ENCODE data around the gene ARRB1. TPM values are rescaled to one million over a fixed set of nuclear protein-coding genes. Genes with fewer than 3 reads are reported as not detected.

ARRB1 gene
- total and polyA plus RNA-seq, 2 of the 13 experiments (the other 11 are each of a cell fraction or from before 2014, with no cell fraction given) = 22.5 to 35.7 TPM

GRCh38 chr11:75399344-75400145 is 48.1 kb upstream of the ARRB1 start, which contains the start of gene RPS3 (continued):
- TF ChIP-seq MLXIP (CRISPR knock-in tag; IDR thresholded peaks at IDR 0.05; ENCODE audit: borderline replicate concordance) = no peak
- peak; percentile 95 for TF ChIP-seq ZNF501 (CRISPR knock-in tag; IDR thresholded peaks at IDR 0.05)
- TF ChIP-seq ZSCAN9 (CRISPR knock-in tag; IDR thresholded peaks at IDR 0.05; ENCODE audit: borderline replicate concordance) = peak; percentile 88
- TF ChIP-seq REXO4 (CRISPR knock-in tag; IDR thresholded peaks at IDR 0.05; ENCODE audit: borderline replicate concordance) = no peak
- no peak for TF ChIP-seq SOX6 (IDR thresholded peaks at IDR 0.05)
- TF ChIP-seq SOX6 (CRISPR knock-in tag; IDR thresholded peaks at IDR 0.05) = peak; percentile 81
- TF ChIP-seq ZNF605 (CRISPR knock-in tag; IDR thresholded peaks at IDR 0.05) = peak; percentile 95; the same call in 1 of the 2 replicates
- peak; percentile 42; the same call in 1 of the 2 replicates for TF ChIP-seq CHD2 (IDR thresholded peaks at IDR 0.05; ENCODE audit: low read depth, low read length)
- no peak; the same call in 1 of the 2 replicates for TF ChIP-seq ELK4 (CRISPR knock-in tag; IDR thresholded peaks at IDR 0.05; ENCODE audit: borderline replicate concordance)
- TF ChIP-seq TFAP4 (IDR thresholded peaks at IDR 0.05; ENCODE audit: borderline replicate concordance, low read depth) = peak; percentile 16; the same call in 1 of the 2 replicates
- TF ChIP-seq AGO1 (IDR thresholded peaks at IDR 0.05; ENCODE audit: low read depth, low read length, poor library complexity, severe bottlenecking) = peak; percentile 40
- no peak for TF ChIP-seq ZNF3 (CRISPR knock-in tag; IDR thresholded peaks at IDR 0.05)
- peak; percentile 79 for TF ChIP-seq BATF2 (CRISPR knock-in tag; IDR thresholded peaks at IDR 0.05)
- peak; percentile 91 for TF ChIP-seq ZBTB25 (CRISPR knock-in tag; IDR thresholded peaks at IDR 0.05)
- no peak for TF ChIP-seq HDAC6 (IDR thresholded peaks at IDR 0.05; ENCODE audit: low read depth, low read length)
- TF ChIP-seq HIC2 (CRISPR knock-in tag; IDR thresholded peaks at IDR 0.05; ENCODE audit: low read depth) = peak; percentile 56; the same call in 1 of the 2 replicates
- peak; percentile 93 for TF ChIP-seq EED (CRISPR knock-in tag; IDR thresholded peaks at IDR 0.05)
- TF ChIP-seq ZNF766 (CRISPR knock-in tag; IDR thresholded peaks at IDR 0.05; ENCODE audit: borderline replicate concordance) = peak; percentile 65; the same call in 1 of the 2 replicates
- peak; percentile 92 for TF ChIP-seq CREB1 (IDR thresholded peaks at IDR 0.05)
- peak; percentile 98 for TF ChIP-seq CREB1 (CRISPR knock-in tag; IDR thresholded peaks at IDR 0.05)
- TF ChIP-seq ZNF282 (IDR thresholded peaks at IDR 0.05; ENCODE audit: partially characterized antibody) = no peak
